Kidney tubule cell (primary cell): ENCODE results near the gene BTF3.
"Not testable (repeated sequence)": the region's sequence is repeated elsewhere in the genome, so short reads cannot be mapped to it uniquely, and the experiment has no call there.

ENCODE experiments used
- DNase-seq: peaks from one replicate; pipeline ENCODE4 v3.0.0-alpha.2; 2018; ENCODE audit warnings: low spot score

The BTF3 gene

GRCh38 chr5:73486119-73486899 lies 11.9 kb upstream of the BTF3 start:
- no peak for DNase-seq

DNA sequence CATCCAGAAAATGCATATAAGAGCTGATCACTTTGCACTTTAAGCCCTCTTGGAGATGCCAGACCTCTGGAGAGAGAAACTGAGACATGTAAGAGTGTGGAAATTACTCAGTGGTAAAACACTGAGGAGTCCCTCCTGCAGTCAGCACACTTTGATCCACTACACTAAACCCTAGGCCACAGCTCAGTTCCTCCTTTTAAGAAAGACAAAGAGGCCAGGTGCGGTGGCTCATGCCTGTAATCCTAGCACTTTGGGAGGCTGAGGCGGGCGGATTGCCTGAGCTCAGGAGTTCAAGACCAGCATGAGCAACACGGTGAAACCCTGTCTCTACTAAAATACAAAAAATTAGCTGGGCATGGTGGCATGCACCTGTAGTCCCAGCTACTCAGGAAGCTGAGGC lies 11.0 kb upstream of the BTF3 start:
- not testable (repeated sequence) for DNase-seq

GRCh38 chr5:73487815-73488214 lies 10.4 kb upstream of the BTF3 start:
- no peak for DNase-seq

DNA sequence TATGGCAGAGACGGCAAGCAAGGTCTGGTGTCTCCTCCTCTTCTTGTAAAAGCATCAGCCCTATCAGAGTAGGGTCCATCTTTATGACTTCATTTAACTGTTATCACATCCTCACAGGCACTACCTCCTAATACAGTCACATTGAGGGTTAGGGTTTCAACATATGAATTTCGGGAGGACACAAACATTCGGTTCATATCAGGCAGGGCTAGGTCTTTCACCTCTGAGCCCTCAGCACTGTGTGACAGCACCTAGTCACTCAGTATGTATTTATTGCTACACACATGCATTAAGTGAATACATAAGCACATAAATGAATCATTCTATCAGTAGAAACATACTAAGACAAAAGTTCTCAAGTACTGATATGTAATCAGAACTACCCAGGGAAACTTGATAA lies 9.4 kb upstream of the BTF3 start:
- no peak for DNase-seq

DNA sequence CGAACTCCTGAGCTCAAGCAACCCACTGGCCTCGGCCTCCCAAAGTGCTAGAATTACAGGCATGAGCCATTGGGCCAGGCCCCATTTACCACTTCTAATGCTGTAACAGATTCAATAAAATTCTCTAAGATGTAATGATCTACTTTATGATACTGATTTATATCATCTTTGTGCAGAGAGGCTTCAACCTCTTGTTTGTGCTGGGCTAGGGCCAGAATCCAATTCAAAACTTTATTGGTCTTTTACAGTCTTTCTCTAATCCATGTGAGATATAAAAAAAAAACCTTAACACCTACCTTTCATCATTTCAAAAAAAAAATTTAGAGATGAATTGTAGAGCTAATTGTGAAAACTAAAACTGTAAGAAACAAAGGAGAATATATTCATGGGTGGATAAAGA lies 8.2 kb upstream of the BTF3 start:
- no peak for DNase-seq

GRCh38 chr5:73491155-73491554 lies 7.1 kb upstream of the BTF3 start:
- no peak for DNase-seq

DNA sequence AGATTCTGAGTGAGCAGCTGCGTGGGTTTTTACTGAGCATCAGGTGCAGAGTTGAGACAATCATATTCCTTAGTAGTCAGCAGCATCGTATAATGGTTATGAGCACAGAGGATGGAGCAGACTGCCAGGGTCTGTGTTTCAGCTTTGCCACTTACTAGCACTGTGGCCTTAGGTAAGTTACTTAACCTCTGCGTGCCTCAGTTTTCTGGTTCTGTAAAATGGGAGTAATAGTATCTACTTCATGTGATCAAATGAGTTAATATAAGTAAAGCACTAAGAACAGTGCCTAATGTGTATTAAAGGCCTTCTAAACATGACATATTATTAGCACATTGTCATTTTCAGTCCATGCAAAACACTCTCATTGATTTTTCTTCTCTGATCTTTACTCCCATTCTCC lies 4.8 kb upstream of the BTF3 start:
- no peak for DNase-seq

DNA sequence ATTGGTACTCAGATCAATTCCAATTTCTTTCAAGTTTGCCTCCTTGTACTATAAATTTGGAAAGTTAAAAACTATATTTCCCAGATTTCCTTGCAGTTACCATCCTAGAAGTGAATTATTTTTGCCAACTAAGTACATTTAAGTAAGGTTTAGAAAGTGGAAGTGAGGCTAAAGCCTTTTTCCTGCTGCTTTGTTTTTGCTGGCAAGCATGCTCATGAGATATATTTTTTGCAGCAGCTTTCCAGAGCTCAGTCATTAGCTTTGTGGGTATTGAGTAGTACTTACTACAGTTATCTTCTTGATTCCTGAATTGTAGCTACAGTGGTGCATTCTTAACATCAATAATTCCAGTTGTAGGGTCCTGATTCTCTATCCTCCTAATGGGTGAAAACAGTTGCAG lies 3.5 kb upstream of the BTF3 start:
- DNase-seq, result no peak

- DNase-seq, result no peak
These were observed 2.4 kb upstream of the BTF3 start for GRCh38 chr5:73495772-73496335.

DNA sequence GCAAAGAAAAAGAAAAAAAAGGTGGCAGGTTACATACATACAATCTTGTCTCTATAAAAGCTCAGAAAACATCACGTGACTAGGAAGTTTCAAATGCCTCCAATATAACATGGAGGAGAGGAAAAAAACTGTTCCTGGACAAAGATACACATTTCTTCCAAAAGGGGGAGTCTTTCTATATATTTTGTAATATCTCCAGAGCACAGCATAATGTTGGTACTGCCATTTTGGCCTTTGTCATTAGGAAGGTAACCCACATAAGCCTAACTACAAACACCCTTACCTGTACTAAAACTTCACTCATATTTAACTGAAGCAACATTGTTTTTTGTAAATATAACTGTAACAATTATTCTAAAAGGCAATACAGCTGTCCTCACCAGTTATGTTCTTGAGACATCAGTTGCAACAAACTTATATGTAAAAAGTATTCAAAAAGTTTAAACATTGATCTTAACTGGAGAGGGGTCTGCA lies 1.2 kb upstream of the BTF3 start:
- DNase-seq, result peak; percentile 80

DNA sequence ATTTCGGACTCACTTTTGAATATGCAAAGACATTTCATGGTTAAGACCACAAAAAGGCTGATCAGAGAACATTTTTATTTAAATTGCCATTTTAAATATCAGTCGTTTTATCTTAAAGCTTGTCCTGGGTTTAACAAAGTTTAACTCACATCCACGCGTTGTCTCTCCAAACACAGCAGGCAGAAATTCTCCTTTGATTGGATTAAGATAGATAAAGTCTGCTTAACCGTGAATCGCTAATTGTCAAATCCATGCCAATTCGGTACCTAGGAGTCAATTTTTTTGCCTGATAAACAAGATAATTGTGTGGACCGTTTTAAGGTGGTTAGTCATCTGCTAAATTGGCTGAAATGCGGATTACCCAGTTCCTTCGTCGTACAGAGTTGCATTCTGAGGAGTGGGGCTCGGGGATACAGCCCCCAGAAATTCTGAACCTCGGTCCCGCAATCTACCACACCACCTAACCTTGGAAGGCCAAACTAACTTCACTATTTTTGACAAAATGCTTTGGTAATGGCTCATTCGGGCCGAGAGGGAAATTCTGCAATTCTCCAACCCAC lies 665 bp upstream of the BTF3 start:
- DNase-seq, result no peak

- no peak for DNase-seq
These were observed 945 bp downstream of the BTF3 start for GRCh38 chr5:73499187-73499586.

- no peak for DNase-seq
These were observed 1.5 kb downstream of the BTF3 start for GRCh38 chr5:73499756-73500155.

- no peak for DNase-seq
These were observed 3.2 kb downstream of the BTF3 start for GRCh38 chr5:73501406-73501805.

DNA sequence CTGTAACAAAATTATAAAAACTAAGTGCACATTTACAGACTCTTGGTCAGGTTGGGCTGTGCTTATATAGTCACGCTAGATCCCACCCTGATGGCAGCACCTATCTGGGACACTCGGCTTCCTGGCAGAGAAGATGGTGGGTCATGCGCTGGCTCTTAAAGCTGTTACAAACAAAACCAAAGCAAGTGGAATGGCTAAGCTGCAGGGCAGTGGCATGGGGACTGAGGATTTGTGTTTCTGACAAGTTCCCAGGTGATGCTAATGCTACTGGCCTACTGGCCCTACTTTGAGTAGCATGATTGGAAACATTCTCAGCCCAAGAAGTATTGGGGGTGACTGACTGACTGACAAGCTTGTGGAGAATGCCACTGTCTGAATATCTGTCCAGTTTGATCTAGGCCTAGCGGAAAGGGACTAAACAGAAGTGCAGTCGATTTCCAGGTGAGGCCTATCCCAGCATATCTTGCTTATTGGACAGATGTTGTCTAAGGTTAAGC lies 8.3 kb downstream of the BTF3 start:
- no peak for DNase-seq

GRCh38 chr5:73507062-73507461 lies 8.8 kb downstream of the BTF3 start:
- DNase-seq, result no peak

- not testable (repeated sequence) for DNase-seq
These were observed 10.3 kb downstream of the BTF3 start for GRCh38 chr5:73508521-73508920.

DNA sequence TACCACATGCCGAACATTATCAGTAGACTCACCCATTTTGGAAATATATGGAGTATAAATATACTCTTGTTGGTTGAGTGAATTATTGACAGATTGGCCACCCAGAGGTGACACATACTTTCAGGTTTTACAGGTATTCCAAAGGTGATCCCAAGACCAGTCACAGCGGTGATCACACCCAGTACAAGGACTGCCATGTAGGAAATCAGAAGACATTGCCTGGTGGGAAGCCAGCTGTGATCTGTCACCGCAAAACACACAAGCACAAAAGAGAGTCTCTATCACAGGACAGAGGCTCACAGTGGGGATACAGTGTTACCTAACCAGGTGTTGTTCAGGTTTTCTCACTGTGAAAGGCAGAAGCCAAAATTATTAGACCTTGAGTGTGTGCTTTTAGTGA lies 15.8 kb downstream of the BTF3 start:
- peak; percentile 72 for DNase-seq

DNA sequence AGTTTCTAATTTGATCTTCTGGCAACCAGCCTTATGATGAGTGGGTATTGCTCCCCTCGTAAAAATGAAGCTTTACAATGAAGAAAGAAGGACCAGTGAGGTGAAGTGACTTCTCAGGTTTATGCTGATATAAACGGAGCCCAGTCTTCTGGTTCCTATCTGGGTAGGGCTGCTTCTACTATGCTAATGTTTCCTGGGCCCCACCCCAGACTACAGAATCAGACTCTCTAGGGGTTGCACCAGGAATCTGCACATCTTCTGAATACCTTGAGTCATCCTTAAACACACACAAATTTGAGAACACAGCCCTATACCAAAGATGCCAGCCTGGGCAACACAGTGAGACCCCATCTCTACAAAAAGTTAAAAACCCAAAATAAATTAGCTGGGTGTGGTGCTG lies 16.2 kb downstream of the BTF3 start:
- DNase-seq, result no peak

- peak; percentile 39 for DNase-seq
These were observed 17.0 kb downstream of the BTF3 start for GRCh38 chr5:73515232-73515631.

- DNase-seq, result peak; percentile 82
These were observed 21.5 kb downstream of the BTF3 start for GRCh38 chr5:73519531-73520283.

- no peak for DNase-seq
These were observed 24.7 kb downstream of the BTF3 start for GRCh38 chr5:73522989-73523388.

GRCh38 chr5:73523861-73524260 lies 25.6 kb downstream of the BTF3 start:
- DNase-seq, result no peak
